ENCODE measurements around the gene ARHGAP24.
"Not testable (repeated sequence)": the region's sequence is repeated elsewhere in the genome, so short reads cannot be mapped to it uniquely, and the experiment has no call there.

Gene ARHGAP24

GRCh38 chr4:85820101-85820500, 345.2 kb downstream of the ARHGAP24 start:
- not testable (repeated sequence) for DNase-seq (ENCODE audit: low spot score)

GRCh38 chr4:85821688-85822455, 346.9 kb downstream of the ARHGAP24 start:
- no peak for DNase-seq (ENCODE audit: low spot score)

- DNase-seq (ENCODE audit: low spot score): no peak
Observed at GRCh38 chr4:85823295-85823694, 348.3 kb downstream of the ARHGAP24 start.

GRCh38 chr4:85824166-85824945, 349.4 kb downstream of the ARHGAP24 start:
- DNase-seq (ENCODE audit: low spot score): no peak

GRCh38 chr4:85826060-85826678, 351.2 kb downstream of the ARHGAP24 start:
- peak; percentile 33 for DNase-seq (ENCODE audit: low spot score)

GRCh38 chr4:85828027-85828890, 353.3 kb downstream of the ARHGAP24 start:
- DNase-seq (ENCODE audit: low spot score): no peak

- no peak for DNase-seq (ENCODE audit: low spot score)
Observed at GRCh38 chr4:85829276-85830051, 354.5 kb downstream of the ARHGAP24 start.

- no peak for DNase-seq (ENCODE audit: low spot score)
Observed at GRCh38 chr4:85831647-85832046, 356.7 kb downstream of the ARHGAP24 start.

GRCh38 chr4:85833302-85833701, 358.4 kb downstream of the ARHGAP24 start:
- no peak for DNase-seq (ENCODE audit: low spot score)

GRCh38 chr4:85834934-85835333, 360.0 kb downstream of the ARHGAP24 start:
- DNase-seq (ENCODE audit: low spot score): no peak

GRCh38 chr4:85836588-85837438, 361.9 kb downstream of the ARHGAP24 start:
- DNase-seq (ENCODE audit: low spot score): no peak

GRCh38 chr4:85837439-85837733, 362.4 kb downstream of the ARHGAP24 start:
- DNase-seq (ENCODE audit: low spot score): no peak

GRCh38 chr4:85839981-85840451, 365.1 kb downstream of the ARHGAP24 start:
- DNase-seq (ENCODE audit: low spot score): not testable (repeated sequence)

- no peak for DNase-seq (ENCODE audit: low spot score)
Observed at GRCh38 chr4:85842540-85842939, 367.6 kb downstream of the ARHGAP24 start.

- not testable (repeated sequence) for DNase-seq (ENCODE audit: low spot score)
Observed at GRCh38 chr4:85853740-85854139, 378.8 kb downstream of the ARHGAP24 start.

GRCh38 chr4:85854546-85854945, 379.6 kb downstream of the ARHGAP24 start:
- DNase-seq (ENCODE audit: low spot score): no peak

GRCh38 chr4:85860066-85860740, 385.3 kb downstream of the ARHGAP24 start:
- DNase-seq (ENCODE audit: low spot score): no peak

- DNase-seq (ENCODE audit: low spot score): no peak
Observed at GRCh38 chr4:85861064-85861765, 386.3 kb downstream of the ARHGAP24 start.

- no peak for DNase-seq (ENCODE audit: low spot score)
Observed at GRCh38 chr4:85862896-85863295, 387.9 kb downstream of the ARHGAP24 start.
